ENCODE measurements around the gene BCL11A.

Gene BCL11A

GRCh38 chr2:60522462-60522861, 31.0 kb downstream of the BCL11A start:
- no peak for DNase-seq

GRCh38 chr2:60521626-60522025, 31.8 kb downstream of the BCL11A start:
- no peak for DNase-seq

- no peak for DNase-seq
Observed at GRCh38 chr2:60520917-60521539, 32.4 kb downstream of the BCL11A start.

- DNase-seq = no peak
Observed at GRCh38 chr2:60520151-60520876, 33.1 kb downstream of the BCL11A start.

GRCh38 chr2:60519231-60519863, 34.1 kb downstream of the BCL11A start:
- DNase-seq = no peak

GRCh38 chr2:60518567-60518966, 34.9 kb downstream of the BCL11A start:
- no peak for DNase-seq

- no peak for DNase-seq
Observed at GRCh38 chr2:60517446-60517845, 36.0 kb downstream of the BCL11A start.

- DNase-seq = no peak
Observed at GRCh38 chr2:60516826-60517225, 36.6 kb downstream of the BCL11A start.

GRCh38 chr2:60516383-60516811, 37.1 kb downstream of the BCL11A start:
- DNase-seq = peak; percentile 86

GRCh38 chr2:60515721-60516226, 37.7 kb downstream of the BCL11A start:
- DNase-seq = peak; percentile 98

- no peak for DNase-seq
Observed at GRCh38 chr2:60513996-60514395, 39.5 kb downstream of the BCL11A start.

GRCh38 chr2:60513191-60513590, 40.3 kb downstream of the BCL11A start:
- no peak for DNase-seq

GRCh38 chr2:60512641-60513040, 40.8 kb downstream of the BCL11A start:
- no peak for DNase-seq

GRCh38 chr2:60512062-60512622, 41.3 kb downstream of the BCL11A start:
- no peak for DNase-seq

GRCh38 chr2:60510713-60511112, 42.7 kb downstream of the BCL11A start:
- DNase-seq = no peak

- no peak for DNase-seq
Observed at GRCh38 chr2:60509066-60509465, 44.4 kb downstream of the BCL11A start.

- DNase-seq = no peak
Observed at GRCh38 chr2:60508339-60508917, 45.0 kb downstream of the BCL11A start.

GRCh38 chr2:60507211-60507965, 46.1 kb downstream of the BCL11A start:
- no peak for DNase-seq

GRCh38 chr2:60505880-60506260, 47.6 kb downstream of the BCL11A start:
- no peak for DNase-seq

- no peak for DNase-seq
Observed at GRCh38 chr2:60505240-60505879, 48.1 kb downstream of the BCL11A start.

- no peak for DNase-seq
Observed at GRCh38 chr2:60504049-60504448, 49.4 kb downstream of the BCL11A start.

- no peak for DNase-seq
Observed at GRCh38 chr2:60502144-60502543, 51.3 kb downstream of the BCL11A start.

Data from suppressor macrophage treated with lipopolysaccharide for 4 hours (primary cell).